HS-5 (cell line): ENCODE measurements around the gene DOK3.
"Not testable (repeated sequence)": the region's sequence is repeated elsewhere in the genome, so short reads cannot be mapped to it uniquely, and the experiment has no call there.

ENCODE experiments used
- DNase-seq: peaks from one replicate; pipeline ENCODE4 v3.0.0-alpha.2; 2012; ENCODE audit warnings: low read depth

Gene DOK3

DNA sequence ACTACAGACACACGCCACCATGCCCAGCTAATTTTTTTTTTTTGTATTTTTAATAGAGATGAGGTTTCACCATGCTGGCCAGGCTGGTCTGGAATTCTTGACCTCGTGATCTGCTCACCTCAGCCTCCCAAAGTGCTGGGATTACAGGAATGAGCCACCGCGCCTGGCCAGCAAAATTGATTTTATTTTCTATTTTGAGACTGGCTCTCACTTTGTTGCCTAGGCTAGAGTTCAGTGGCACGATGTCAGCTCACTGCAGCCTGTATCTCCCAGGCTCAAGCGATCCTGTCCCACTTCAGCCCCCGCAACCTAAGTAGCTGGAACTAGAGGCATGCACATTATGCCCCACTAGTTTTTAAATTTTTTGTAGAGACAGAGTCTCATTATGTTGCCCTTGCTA lies 24.8 kb upstream of the DOK3 start:
- DNase-seq = not testable (repeated sequence)

- no peak for DNase-seq
Measured at GRCh38 chr5:177531209-177531940, 21.7 kb upstream of the DOK3 start.

DNA sequence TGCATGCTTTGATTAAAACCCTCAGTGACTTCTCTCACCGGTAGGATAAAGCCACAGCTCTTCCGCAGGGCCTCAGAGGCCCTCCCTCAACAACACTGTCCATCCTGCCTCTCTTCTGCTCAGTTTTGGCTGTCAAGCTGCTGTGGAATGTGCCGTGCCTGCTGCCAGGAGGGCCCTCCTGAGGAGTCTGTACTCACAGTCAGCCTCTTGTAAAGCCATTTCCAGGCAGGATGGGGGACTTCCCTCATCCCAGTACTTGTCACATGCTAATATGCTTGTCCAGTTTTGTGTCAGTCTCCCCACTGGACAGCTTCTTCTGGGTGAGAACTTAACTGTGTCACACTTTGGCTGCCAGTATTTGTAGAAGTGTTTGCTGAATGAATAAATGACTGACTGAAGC lies 21.0 kb upstream of the DOK3 start:
- no peak for DNase-seq

DNA sequence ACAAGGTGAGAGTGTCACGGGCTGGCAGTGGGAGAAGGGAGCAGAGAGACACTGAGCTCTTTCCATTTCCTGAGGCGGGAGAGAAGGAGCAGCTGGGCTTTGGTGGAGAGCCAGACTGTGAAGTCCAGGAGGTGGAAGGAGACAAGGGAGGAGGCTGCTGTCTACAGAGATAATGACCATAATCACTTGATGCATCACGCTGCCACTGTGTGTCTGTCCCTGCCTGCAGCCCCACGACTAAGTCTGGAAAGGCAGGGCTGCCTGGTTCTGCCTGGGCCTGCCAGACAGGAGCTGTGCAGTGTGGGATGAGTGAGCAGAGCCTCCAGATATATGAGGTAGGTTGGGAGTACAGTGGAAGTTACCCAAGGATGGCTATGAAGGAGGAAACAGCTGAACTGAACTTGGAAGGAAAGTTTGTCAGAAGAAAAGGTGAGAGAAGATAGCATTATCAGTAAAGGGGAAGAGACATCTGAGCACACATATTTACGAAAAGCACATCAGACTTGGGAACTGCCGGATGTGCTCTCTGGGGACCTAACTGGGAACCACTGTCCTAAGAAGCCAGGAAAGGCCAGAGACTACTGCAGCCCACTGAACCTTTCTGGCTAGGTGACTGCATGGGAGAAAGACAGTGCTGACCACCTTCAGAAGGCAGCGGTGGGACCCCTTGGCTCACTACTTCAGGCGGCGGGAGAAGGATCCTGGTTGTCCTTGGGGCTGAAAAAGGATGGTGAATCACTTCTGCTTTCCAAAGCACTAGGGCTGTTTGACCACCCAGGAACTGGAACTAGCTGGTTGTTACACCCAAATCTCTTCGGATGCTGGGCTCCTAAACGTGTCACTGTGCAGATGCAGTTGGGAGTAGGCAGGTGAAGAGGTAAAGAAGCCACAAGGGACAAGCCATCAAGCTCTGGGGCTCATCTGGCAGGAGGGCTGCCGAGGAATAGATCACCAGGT lies 19.9 kb upstream of the DOK3 start:
- no peak for DNase-seq

GRCh38 chr5:177528631-177529030 lies 19.0 kb upstream of the DOK3 start:
- no peak for DNase-seq

DNA sequence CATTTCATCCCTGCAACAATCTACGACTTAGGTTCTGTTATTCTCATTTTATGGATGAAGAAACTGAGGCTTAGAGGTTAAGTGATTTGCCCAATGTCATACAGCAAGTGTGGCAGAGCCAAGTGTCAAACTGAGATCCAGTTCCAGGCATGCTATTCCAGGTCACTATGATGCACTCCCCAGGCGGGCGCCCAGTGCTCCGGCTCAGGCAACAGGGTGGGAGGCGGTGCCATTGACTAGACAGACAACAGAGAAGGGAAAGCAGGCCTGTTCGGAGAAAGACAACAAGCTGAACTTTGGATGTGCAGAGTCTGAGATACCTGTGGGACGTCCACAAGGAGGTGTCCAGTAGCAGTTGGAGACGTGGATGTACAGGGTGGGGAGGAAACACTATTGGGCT lies 18.0 kb upstream of the DOK3 start:
- no peak for DNase-seq

- no peak for DNase-seq
Measured at GRCh38 chr5:177526791-177527190, 17.2 kb upstream of the DOK3 start.

GRCh38 chr5:177526191-177526590 lies 16.6 kb upstream of the DOK3 start:
- DNase-seq = no peak

- no peak for DNase-seq
Measured at GRCh38 chr5:177524941-177525655, 15.5 kb upstream of the DOK3 start.

- no peak for DNase-seq
Measured at GRCh38 chr5:177524539-177524900, 14.9 kb upstream of the DOK3 start.

- DNase-seq = no peak
Measured at GRCh38 chr5:177523711-177524538, 14.3 kb upstream of the DOK3 start.

DNA sequence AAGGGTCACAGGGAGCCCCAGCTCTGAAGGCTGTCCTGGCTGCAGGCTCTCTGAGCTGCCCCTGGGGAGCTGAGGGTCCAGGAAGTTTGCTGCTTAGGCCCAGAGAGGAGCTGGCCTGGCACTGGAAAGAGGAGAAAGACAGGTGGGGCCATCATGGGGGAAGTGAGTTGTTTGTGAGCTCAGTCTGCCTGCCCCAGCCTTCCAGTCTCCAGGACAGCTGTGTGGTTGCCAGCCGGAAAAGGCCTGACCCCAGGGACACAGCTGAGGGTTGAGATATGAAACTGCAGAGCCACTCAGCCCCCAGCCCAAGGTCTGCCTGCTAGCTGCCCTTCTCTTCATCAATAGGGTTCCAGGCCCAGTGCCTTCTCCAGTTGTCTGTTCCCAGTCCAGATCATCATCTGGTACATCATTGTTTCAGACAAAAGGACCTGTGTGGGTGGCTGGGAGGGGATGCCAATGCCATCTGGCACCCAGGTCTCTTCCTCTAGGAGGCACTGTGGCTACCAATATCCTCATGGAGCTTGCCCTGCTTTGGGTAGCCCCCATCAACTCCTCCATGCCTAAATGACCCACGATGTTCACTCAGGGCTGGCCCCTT lies 11.4 kb upstream of the DOK3 start:
- DNase-seq = no peak

GRCh38 chr5:177520271-177520670 lies 10.6 kb upstream of the DOK3 start:
- DNase-seq = no peak

- DNase-seq = no peak
Measured at GRCh38 chr5:177519463-177520235, 10.0 kb upstream of the DOK3 start.

DNA sequence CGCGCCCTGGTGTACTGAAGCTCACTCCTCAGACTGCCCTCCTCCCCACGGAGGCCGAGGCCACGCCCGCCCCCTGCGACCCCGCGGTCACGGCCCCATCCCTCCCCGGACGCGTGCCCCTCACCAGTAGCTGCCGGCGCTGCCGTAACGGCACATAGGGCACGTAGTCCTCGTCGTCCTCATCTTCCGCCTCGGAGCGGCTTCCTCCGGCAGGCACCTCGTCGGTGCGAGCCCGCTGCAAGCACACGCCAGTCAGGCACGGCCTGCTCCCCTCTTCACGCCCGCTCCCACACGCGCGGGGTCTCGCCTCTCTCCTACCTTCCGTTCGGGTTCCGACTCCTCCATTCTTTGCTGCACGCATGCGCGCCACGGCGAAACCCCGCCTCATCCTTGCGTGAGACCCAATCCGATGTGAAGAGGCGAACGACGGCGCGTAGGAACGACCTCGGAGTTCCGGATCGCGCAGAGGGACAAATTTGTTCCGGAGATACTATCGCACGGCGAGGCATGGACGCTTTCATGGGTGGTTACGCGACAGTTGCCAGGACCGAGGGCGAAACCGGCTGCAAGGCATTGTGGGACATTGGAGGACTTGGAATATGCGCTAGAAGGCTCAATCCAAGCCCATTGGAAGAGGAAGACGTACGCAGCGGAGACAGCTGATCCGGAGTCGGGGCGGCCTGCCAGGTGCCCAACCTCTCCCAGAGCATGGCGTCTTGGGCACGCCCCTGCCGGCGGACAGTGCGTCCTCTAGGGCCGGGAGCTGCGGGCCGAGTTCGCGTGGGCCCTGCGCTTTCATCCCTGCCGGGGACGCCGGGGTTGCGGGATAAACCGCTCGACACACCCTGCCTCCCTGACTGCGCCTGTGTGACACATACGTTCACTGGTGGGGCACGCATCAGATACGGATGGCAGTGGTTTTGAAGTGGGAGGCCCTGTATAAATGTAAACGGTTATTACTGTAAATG lies 7.3 kb upstream of the DOK3 start, which contains the start of gene DDX41:
Gene DDX41, minus strand, starts transcription at position 361 of the 968 bp plus-strand sequence. Its CDS starts 16 bp downstream, at position 345.
- peak; percentile 99 for DNase-seq

- no peak for DNase-seq
Measured at GRCh38 chr5:177515580-177515979, 6.0 kb upstream of the DOK3 start.

DNA sequence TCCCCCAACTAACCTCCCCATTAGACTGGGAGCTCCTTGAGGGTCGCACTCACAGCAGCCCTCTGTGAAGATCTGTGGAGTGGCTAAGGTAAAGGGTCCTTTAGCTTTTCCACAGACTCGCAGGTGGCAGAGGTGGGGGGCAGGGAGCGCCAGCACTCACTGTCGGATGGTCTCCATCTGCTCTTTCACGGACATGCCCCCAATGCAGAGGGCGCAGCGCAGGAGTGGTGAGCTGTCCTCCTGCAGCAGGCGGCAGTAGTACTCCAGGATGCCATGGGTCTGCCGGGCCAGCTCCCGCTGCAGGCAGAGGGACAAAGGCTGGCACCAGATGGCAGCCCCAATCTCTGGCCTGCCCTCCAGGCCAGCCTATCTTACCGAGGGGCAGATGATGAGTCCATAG lies 4.9 kb upstream of the DOK3 start:
- DNase-seq = no peak

- no peak for DNase-seq
Measured at GRCh38 chr5:177513500-177513899, 3.9 kb upstream of the DOK3 start.

DNA sequence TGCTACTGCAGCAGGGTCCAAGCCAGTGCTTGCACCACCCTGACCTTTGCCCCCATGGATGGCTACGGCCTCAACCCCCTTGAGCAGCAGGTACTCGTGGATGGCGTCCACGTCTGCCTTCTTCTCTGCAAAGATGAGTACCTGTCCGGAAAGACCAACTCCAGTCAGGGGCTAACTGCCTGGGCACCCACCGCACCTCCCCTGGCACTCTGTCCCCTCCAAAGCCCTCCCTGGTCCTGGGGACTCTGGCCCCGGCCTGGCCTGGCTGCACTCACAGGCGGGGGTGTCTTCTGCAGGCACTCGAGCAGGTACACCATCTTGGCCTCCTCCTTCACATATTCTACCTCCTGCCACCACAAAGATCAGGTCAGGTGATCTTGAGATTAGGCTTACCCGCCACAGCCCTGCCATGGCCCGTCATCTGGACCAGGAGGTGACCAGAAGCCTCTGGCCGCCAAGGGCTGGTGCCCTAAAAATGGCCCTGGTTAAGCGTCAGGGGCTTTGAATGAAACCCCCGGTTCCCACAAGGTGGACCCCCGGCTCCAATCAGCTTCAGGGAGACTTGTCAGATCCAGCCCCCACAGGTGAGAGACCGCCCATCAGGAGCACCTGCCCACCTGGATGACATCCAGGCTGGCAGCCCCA lies 3.2 kb upstream of the DOK3 start:
- no peak for DNase-seq
